ENCODE data around the gene FGD4. TPM values are rescaled to one million over a fixed set of nuclear protein-coding genes. Genes with fewer than 3 reads are reported as not detected.
A peak's percentile ranks its signal among the peaks of the same experiment; 100 is the strongest.

FGD4 gene
- total RNA-seq, 1 donor from 2014 or later, result 65.2 TPM

- DNase-seq (ENCODE audit: low read depth), result no peak
Observed at GRCh38 chr12:32606443-32606842, 207.1 kb downstream of the FGD4 start.

- no peak for DNase-seq (ENCODE audit: low read depth)
Observed at GRCh38 chr12:32609966-32610365, 210.6 kb downstream of the FGD4 start.

- DNase-seq (ENCODE audit: low read depth), result no peak
Observed at GRCh38 chr12:32611986-32612385, 212.6 kb downstream of the FGD4 start.

GRCh38 chr12:32612658-32613614, 213.6 kb downstream of the FGD4 start:
- no peak for DNase-seq (ENCODE audit: low read depth)

GRCh38 chr12:32615441-32615840, 216.1 kb downstream of the FGD4 start:
- no peak for DNase-seq (ENCODE audit: low read depth)

- no peak for DNase-seq (ENCODE audit: low read depth)
Observed at GRCh38 chr12:32617534-32617933, 218.2 kb downstream of the FGD4 start.

- DNase-seq (ENCODE audit: low read depth), result no peak
Observed at GRCh38 chr12:32618115-32618514, 218.8 kb downstream of the FGD4 start.

GRCh38 chr12:32627976-32628375, 228.6 kb downstream of the FGD4 start:
- no peak for DNase-seq (ENCODE audit: low read depth)

GRCh38 chr12:32641287-32641901, 242.0 kb downstream of the FGD4 start:
- DNase-seq (ENCODE audit: low read depth), result no peak

- DNase-seq (ENCODE audit: low read depth), result no peak
Observed at GRCh38 chr12:32644431-32644830, 245.1 kb downstream of the FGD4 start.

- no peak for DNase-seq (ENCODE audit: low read depth)
Observed at GRCh38 chr12:32647275-32647674, 247.9 kb downstream of the FGD4 start.

- DNase-seq (ENCODE audit: low read depth), result peak; percentile 36
Observed at GRCh38 chr12:32650508-32650907, 251.2 kb downstream of the FGD4 start.

GRCh38 chr12:32651151-32651955, 252.0 kb downstream of the FGD4 start:
- no peak for DNase-seq (ENCODE audit: low read depth)

GRCh38 chr12:32651956-32652210, 252.5 kb downstream of the FGD4 start:
- no peak for DNase-seq (ENCODE audit: low read depth)

GRCh38 chr12:32659908-32660440, 260.6 kb downstream of the FGD4 start:
- DNase-seq (ENCODE audit: low read depth), result no peak

GRCh38 chr12:32661706-32662105, 262.3 kb downstream of the FGD4 start:
- no peak for DNase-seq (ENCODE audit: low read depth)

- DNase-seq (ENCODE audit: low read depth), result no peak
Observed at GRCh38 chr12:32662665-32663064, 263.3 kb downstream of the FGD4 start.

- DNase-seq (ENCODE audit: low read depth), result no peak
Observed at GRCh38 chr12:32666018-32666417, 266.7 kb downstream of the FGD4 start.

GRCh38 chr12:32669584-32669983, 270.2 kb downstream of the FGD4 start:
- DNase-seq (ENCODE audit: low read depth), result no peak

- peak; percentile 62 for DNase-seq (ENCODE audit: low read depth)
Observed at GRCh38 chr12:32671930-32672780, 272.8 kb downstream of the FGD4 start.

Measured in renal cortical epithelial cell (primary cell).